GM21619 (cell line): Measurements from ENCODE around the gene NAALADL2.

Experiments used
- ATAC-seq: cut with Tn5 transposase; IDR thresholded peaks from one replicate; pipeline ENCODE4 v1.9.1; 2021; ENCODE audit not compliant: unreplicated experiment

NAALADL2 gene

GRCh38 chr3:174960898-174961297 is 101.8 kb downstream of the NAALADL2 start:
- ATAC-seq, result no peak

GRCh38 chr3:174973465-174973864 is 114.3 kb downstream of the NAALADL2 start:
- no peak for ATAC-seq

GRCh38 chr3:174986685-174987084 is 127.6 kb downstream of the NAALADL2 start:
- ATAC-seq, result no peak

GRCh38 chr3:175001091-175001490 is 142.0 kb downstream of the NAALADL2 start:
- no peak for ATAC-seq

- no peak for ATAC-seq
Measured at GRCh38 chr3:175002732-175003143, 143.6 kb downstream of the NAALADL2 start.

- ATAC-seq, result no peak
Measured at GRCh38 chr3:175003590-175003989, 144.5 kb downstream of the NAALADL2 start.

- ATAC-seq, result no peak
Measured at GRCh38 chr3:175005193-175005592, 146.1 kb downstream of the NAALADL2 start.

- no peak for ATAC-seq
Measured at GRCh38 chr3:175005881-175006280, 146.7 kb downstream of the NAALADL2 start.

- ATAC-seq, result no peak
Measured at GRCh38 chr3:175007306-175007705, 148.2 kb downstream of the NAALADL2 start.

GRCh38 chr3:175009295-175009694 is 150.2 kb downstream of the NAALADL2 start:
- ATAC-seq, result no peak

- no peak for ATAC-seq
Measured at GRCh38 chr3:175015056-175015635, 156.0 kb downstream of the NAALADL2 start.

- no peak for ATAC-seq
Measured at GRCh38 chr3:175018946-175019727, 160.0 kb downstream of the NAALADL2 start.

- ATAC-seq, result no peak
Measured at GRCh38 chr3:175020101-175020500, 161.0 kb downstream of the NAALADL2 start.

- ATAC-seq, result no peak
Measured at GRCh38 chr3:175029828-175030227, 170.7 kb downstream of the NAALADL2 start.

- ATAC-seq, result no peak
Measured at GRCh38 chr3:175039875-175040274, 180.7 kb downstream of the NAALADL2 start.

- no peak for ATAC-seq
Measured at GRCh38 chr3:175041369-175041768, 182.2 kb downstream of the NAALADL2 start.

- ATAC-seq, result no peak
Measured at GRCh38 chr3:175046601-175047000, 187.5 kb downstream of the NAALADL2 start.

- ATAC-seq, result no peak
Measured at GRCh38 chr3:175047786-175048185, 188.7 kb downstream of the NAALADL2 start.

GRCh38 chr3:175057401-175057800 is 198.3 kb downstream of the NAALADL2 start:
- no peak for ATAC-seq

- ATAC-seq, result no peak
Measured at GRCh38 chr3:175059788-175060187, 200.7 kb downstream of the NAALADL2 start.

GRCh38 chr3:175065497-175065896 is 206.4 kb downstream of the NAALADL2 start:
- ATAC-seq, result no peak

GRCh38 chr3:175066617-175067415 is 207.7 kb downstream of the NAALADL2 start:
- no peak for ATAC-seq
